Measurements from ENCODE around the gene COLQ. TPM values are rescaled to one million over a fixed set of nuclear protein-coding genes. Genes with fewer than 3 reads are reported as not detected.

Gene COLQ
- total RNA-seq, 4 donors from 2014 or later = 0.81 to 3.1 (median 2.8) TPM

DNA sequence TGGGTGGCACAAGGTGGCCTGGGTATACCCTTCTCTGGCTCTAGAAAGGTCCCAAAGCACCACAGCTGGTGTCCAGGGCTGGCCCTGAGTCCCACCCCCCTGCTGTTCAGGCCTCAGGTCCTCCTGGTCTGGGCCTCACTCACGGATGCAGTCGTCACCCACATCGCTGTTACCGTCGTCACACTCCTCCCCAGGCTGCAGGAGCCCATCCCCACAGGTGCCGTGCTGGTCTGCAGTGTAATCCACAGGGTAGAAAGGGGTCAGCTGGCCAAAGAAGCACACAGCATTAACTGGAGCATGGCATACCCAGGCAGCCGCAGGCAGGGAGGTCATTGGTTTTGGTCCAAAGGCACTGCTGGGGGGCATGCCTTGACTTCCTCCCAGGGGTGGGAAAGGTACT is 65.8 kb downstream of the COLQ start:
- no peak overlapping the region for H3K27ac ChIP-seq
- no peak overlapping the region for H3K4me3 ChIP-seq (replicated peaks in 1 of 3)
- WGBS, 2 donors = 91 to 98% methylated on average over 7 of the region's 7 CpGs
- no peak for DNase-seq
- intact Hi-C loops (cut with DNase I) = no loop called here
- no peak for TF ChIP-seq POLR2A (IDR thresholded peaks at IDR 0.05)
- TF ChIP-seq, protein P1, sequence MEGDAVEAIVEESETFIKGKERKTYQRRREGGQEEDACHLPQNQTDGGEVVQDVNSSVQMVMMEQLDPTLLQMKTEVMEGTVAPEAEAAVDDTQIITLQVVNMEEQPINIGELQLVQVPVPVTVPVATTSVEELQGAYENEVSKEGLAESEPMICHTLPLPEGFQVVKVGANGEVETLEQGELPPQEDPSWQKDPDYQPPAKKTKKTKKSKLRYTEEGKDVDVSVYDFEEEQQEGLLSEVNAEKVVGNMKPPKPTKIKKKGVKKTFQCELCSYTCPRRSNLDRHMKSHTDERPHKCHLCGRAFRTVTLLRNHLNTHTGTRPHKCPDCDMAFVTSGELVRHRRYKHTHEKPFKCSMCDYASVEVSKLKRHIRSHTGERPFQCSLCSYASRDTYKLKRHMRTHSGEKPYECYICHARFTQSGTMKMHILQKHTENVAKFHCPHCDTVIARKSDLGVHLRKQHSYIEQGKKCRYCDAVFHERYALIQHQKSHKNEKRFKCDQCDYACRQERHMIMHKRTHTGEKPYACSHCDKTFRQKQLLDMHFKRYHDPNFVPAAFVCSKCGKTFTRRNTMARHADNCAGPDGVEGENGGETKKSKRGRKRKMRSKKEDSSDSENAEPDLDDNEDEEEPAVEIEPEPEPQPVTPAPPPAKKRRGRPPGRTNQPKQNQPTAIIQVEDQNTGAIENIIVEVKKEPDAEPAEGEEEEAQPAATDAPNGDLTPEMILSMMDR (IDR thresholded peaks at IDR 0.05) = no peak
- no peaks in the 10 kb centered on the region for H3K9me3 ChIP-seq
- H3K27me3 ChIP-seq = no peaks in the 10 kb centered on the region
- no peaks in the 10 kb centered on the region for H3K36me3 ChIP-seq
- no peaks in the 10 kb centered on the region for H3K4me1 ChIP-seq

DNA sequence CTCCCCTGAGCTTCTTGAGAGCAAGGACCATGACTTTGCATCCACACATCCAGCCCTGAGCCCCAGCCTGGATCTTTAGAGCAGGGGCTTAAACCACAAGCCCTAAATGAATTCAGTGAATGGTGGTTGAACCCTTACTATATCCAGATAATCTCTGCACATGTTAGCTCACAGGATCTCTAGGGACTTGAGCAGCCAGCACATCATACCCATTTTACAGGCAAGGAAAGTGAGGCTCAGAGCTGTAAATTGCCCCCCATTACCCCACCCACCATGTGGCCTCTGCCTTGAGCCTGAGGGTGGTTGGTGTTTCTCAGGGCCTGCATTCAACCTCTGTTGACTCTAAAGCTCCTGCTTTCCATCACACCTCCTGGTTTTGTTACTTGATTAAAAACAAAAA is 66.5 kb downstream of the COLQ start:
- Histone ChIP-seq H3K9me3 (no peaks in the 10 kb centered on the region), H3K36me3 (no peaks in the 10 kb centered on the region), H3K4me1 (no peaks in the 10 kb centered on the region), H3K27me3 (no peaks in the 10 kb centered on the region), H3K4me3 (replicated peaks in 1 of 3) (no peak overlapping the region), H3K27ac (no peak overlapping the region)
- TF ChIP-seq, protein P1 (IDR thresholded peaks at IDR 0.05) = no peak
- no peak for TF ChIP-seq POLR2A (IDR thresholded peaks at IDR 0.05)
- DNase-seq = no peak
- intact Hi-C loops (cut with DNase I) = no loop called here

DNA sequence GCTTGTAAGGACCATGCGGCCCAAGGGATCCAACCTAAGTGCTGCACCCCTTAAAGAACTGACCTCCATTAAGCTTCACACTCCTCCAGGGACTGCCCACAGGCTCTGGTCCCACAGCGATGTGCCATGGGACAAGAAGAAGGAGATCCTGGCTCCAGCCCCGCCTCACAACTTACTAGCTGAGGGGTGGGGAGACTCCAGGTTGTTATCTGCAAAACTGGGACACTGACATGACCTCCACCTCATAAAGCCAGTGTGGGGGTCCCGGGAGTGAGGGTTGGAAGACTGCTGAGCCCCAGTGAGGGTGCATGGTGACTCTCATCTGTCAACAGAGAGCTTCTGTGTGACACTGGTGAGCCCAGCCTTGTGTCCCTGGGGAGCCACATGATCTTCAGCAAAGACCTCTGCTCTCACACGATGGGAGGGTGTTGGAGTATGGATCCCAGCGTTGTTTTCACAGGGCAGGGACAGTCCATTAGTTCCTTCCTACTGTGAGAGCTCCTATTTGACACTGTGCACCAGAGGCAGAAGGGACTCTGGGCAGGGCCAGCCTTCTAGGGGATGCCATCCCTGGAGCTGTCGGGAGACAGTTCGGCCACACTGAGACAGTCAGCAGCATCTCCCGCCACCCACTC is 67.4 kb downstream of the COLQ start:
- no peak overlapping the region for H3K27ac ChIP-seq
- H3K27me3 ChIP-seq = no peaks in the 10 kb centered on the region
- H3K4me3 ChIP-seq (replicated peaks in 1 of 3) = no peak overlapping the region
- intact Hi-C loops (cut with DNase I) = no loop called here
- TF ChIP-seq, protein P1 (IDR thresholded peaks at IDR 0.05) = no peak
- no peak for TF ChIP-seq POLR2A (IDR thresholded peaks at IDR 0.05)
- WGBS, 2 donors = 79 to 92% methylated on average over 8 to 9 of the region's 9 CpGs
- no peaks in the 10 kb centered on the region for H3K4me1 ChIP-seq
- DNase-seq = no peak
- H3K9me3 ChIP-seq = no peaks in the 10 kb centered on the region
- H3K36me3 ChIP-seq = no peaks in the 10 kb centered on the region

DNA sequence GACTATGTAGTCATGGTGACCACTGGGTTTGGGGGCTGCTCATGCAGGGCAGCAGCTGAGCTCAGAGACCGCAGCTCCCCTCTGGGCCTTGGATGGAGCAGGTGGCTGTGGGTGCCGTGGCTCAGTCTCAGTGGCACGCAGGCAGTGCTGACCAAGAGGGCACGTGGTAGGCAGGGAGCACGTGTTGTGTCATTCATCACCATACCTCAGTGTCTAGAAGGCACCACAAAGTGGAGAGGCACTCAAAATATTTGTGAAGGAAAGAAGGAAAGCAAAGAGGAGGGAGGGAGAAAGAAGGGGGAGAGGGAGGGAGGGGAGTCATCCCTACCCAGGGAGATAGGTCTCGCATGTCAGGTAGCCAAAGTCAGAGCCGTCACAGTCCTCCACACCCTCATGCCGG is 68.0 kb downstream of the COLQ start:
- WGBS, 2 donors = 85 to 86% methylated on average over 8 of the region's 8 CpGs
- no peak for DNase-seq
- H3K27ac ChIP-seq = no peak overlapping the region
- no peaks in the 10 kb centered on the region for H3K4me1 ChIP-seq
- H3K27me3 ChIP-seq = no peaks in the 10 kb centered on the region
- TF ChIP-seq POLR2A (IDR thresholded peaks at IDR 0.05) = no peak
- TF ChIP-seq, protein P1 (IDR thresholded peaks at IDR 0.05) = no peak
- H3K4me3 ChIP-seq (replicated peaks in 1 of 3) = no peak overlapping the region
- H3K9me3 ChIP-seq = no peaks in the 10 kb centered on the region
- no peaks in the 10 kb centered on the region for H3K36me3 ChIP-seq
- intact Hi-C loops (cut with DNase I) = no loop called here

DNA sequence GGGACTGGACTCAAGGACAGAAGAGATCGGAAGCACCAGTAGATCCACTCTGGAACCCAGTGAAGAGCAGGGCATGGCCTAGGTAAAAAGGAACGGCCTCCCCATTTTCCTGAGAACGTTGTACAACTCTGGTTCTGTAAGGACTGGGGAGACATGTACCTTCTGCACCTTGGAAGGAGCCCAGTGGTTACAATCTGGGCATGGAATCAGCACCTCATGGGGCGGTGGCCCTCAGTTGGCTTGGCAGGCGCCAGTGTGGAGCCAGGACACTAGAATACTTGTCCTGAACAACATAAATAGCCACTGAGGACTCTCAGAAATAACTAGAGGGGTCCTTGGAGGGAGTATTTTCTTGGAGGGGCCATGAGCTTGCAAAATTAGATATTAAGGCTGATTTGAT is 68.5 kb downstream of the COLQ start:
- TF ChIP-seq POLR2A (IDR thresholded peaks at IDR 0.05) = no peak
- TF ChIP-seq, protein P1 (IDR thresholded peaks at IDR 0.05) = no peak
- H3K4me3 ChIP-seq (replicated peaks in 1 of 3) = no peak overlapping the region
- no peak for DNase-seq
- 92 to 96% methylated on average over 5 of the region's 5 CpGs for WGBS, 2 donors
- no peaks in the 10 kb centered on the region for H3K4me1 ChIP-seq
- H3K27me3 ChIP-seq = no peaks in the 10 kb centered on the region
- H3K9me3 ChIP-seq = no peaks in the 10 kb centered on the region
- no peaks in the 10 kb centered on the region for H3K36me3 ChIP-seq
- no peak overlapping the region for H3K27ac ChIP-seq
- intact Hi-C loops (cut with DNase I) = no loop called here
